ENCODE data around the gene TRPC3. TPM values are rescaled to one million over a fixed set of nuclear protein-coding genes. Genes with fewer than 3 reads are reported as not detected.

The TRPC3 gene
- polyA plus RNA-seq, 1 donor from 2014 or later = 6.9 TPM

DNA sequence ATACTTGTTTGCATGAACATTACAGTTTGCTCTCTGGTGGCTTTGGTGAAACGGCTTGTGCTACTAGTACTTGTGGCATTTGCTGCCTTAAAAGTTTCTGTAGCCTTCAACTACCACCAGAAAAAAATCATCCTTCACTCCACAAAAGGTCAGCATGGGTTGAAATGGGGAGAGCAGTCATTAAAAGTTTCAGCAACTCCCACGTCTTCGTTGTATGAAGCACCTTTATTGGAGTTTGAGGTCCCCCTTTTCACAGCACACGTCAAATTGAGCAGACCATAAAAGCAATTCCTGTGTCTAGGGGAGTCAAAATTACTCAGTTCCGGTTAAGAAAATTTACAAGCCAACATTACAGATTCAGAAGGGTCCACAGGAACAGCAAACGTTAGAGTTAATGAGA, 105.2 kb downstream of the TRPC3 start:
- Histone ChIP-seq H3K36me3 (ENCODE audit: insufficient read depth, low read length) (no peaks in the 10 kb centered on the region), H3K9me2 (ENCODE audit: insufficient read depth, low read length) (no peaks in the 10 kb centered on the region), H3K79me2 (replicated peaks; ENCODE audit: insufficient read depth, low read length) (no peaks in the 10 kb centered on the region), H3K27me3 (ENCODE audit: insufficient read depth, low read depth, low read length) (no peaks in the 10 kb centered on the region), H3K27ac (ENCODE audit: low read length) (no peak overlapping the region), H3F3A (ENCODE audit: insufficient read depth, low read length, poor library complexity, severe bottlenecking) (no peaks in the 10 kb centered on the region), H2AFZ (ENCODE audit: low read depth, low read length) (no peak overlapping the region), H3K4me3 (ENCODE audit: low read length) (no peak overlapping the region), H3K4me2 (ENCODE audit: low read length) (no peak overlapping the region), H3K9me3 (ENCODE audit: low read length) (no peaks in the 10 kb centered on the region), H3K9ac (ENCODE audit: low read length) (no peak overlapping the region), H4K20me1 (ENCODE audit: insufficient read depth) (no peaks in the 10 kb centered on the region)
- TF ChIP-seq MXI1 (conservative IDR thresholded peaks at IDR 0.05; ENCODE audit: poor library complexity, severe bottlenecking) = no peak
- no peak for TF ChIP-seq EP300 (conservative IDR thresholded peaks at IDR 0.05; ENCODE audit: poor library complexity, severe bottlenecking)
- TF ChIP-seq POLR2AphosphoS5 (IDR thresholded peaks at IDR 0.05) = no peak
- TF ChIP-seq TAF1 (IDR thresholded peaks at IDR 0.05; ENCODE audit: low read depth) = no peak
- TF ChIP-seq, protein P1, sequence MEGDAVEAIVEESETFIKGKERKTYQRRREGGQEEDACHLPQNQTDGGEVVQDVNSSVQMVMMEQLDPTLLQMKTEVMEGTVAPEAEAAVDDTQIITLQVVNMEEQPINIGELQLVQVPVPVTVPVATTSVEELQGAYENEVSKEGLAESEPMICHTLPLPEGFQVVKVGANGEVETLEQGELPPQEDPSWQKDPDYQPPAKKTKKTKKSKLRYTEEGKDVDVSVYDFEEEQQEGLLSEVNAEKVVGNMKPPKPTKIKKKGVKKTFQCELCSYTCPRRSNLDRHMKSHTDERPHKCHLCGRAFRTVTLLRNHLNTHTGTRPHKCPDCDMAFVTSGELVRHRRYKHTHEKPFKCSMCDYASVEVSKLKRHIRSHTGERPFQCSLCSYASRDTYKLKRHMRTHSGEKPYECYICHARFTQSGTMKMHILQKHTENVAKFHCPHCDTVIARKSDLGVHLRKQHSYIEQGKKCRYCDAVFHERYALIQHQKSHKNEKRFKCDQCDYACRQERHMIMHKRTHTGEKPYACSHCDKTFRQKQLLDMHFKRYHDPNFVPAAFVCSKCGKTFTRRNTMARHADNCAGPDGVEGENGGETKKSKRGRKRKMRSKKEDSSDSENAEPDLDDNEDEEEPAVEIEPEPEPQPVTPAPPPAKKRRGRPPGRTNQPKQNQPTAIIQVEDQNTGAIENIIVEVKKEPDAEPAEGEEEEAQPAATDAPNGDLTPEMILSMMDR (IDR thresholded peaks at IDR 0.05; ENCODE audit: poor library complexity, severe bottlenecking) = no peak
- TF ChIP-seq SMC3 (conservative IDR thresholded peaks at IDR 0.05; ENCODE audit: poor library complexity) = no peak
- no peak for TF ChIP-seq RAD21 (conservative IDR thresholded peaks at IDR 0.05)
- TF ChIP-seq, protein P2, sequence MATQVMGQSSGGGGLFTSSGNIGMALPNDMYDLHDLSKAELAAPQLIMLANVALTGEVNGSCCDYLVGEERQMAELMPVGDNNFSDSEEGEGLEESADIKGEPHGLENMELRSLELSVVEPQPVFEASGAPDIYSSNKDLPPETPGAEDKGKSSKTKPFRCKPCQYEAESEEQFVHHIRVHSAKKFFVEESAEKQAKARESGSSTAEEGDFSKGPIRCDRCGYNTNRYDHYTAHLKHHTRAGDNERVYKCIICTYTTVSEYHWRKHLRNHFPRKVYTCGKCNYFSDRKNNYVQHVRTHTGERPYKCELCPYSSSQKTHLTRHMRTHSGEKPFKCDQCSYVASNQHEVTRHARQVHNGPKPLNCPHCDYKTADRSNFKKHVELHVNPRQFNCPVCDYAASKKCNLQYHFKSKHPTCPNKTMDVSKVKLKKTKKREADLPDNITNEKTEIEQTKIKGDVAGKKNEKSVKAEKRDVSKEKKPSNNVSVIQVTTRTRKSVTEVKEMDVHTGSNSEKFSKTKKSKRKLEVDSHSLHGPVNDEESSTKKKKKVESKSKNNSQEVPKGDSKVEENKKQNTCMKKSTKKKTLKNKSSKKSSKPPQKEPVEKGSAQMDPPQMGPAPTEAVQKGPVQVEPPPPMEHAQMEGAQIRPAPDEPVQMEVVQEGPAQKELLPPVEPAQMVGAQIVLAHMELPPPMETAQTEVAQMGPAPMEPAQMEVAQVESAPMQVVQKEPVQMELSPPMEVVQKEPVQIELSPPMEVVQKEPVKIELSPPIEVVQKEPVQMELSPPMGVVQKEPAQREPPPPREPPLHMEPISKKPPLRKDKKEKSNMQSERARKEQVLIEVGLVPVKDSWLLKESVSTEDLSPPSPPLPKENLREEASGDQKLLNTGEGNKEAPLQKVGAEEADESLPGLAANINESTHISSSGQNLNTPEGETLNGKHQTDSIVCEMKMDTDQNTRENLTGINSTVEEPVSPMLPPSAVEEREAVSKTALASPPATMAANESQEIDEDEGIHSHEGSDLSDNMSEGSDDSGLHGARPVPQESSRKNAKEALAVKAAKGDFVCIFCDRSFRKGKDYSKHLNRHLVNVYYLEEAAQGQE (IDR thresholded peaks at IDR 0.05; ENCODE audit: borderline replicate concordance) = no peak

DNA sequence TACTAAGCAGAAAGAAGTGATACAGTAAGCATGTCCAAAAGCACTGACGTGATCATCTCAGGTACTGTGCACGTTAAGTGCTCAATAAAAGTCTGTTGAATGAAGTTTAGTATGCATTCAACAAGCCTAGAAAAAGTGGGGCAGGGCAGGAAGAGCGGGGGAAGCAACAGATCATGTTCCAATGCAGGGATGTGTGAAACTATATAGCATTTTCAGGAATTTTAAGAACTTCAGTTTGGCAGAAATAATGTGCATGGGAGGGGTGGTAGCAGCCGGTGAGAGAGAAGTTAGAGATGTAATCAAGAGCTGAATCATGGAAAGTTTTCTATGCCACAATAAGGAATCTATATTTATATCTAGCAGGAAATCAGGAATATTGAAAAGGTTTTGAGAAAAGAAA, 109.0 kb downstream of the TRPC3 start:
- H3K9ac ChIP-seq (ENCODE audit: low read length) = no peak overlapping the region
- H3K4me3 ChIP-seq (ENCODE audit: low read length) = no peak overlapping the region
- H3K9me2 ChIP-seq (ENCODE audit: insufficient read depth, low read length) = no peaks in the 10 kb centered on the region
- H3K79me2 ChIP-seq (replicated peaks; ENCODE audit: insufficient read depth, low read length) = no peaks in the 10 kb centered on the region
- no peak for TF ChIP-seq POLR2AphosphoS5 (IDR thresholded peaks at IDR 0.05)
- no peak for TF ChIP-seq RAD21 (conservative IDR thresholded peaks at IDR 0.05)
- TF ChIP-seq SMC3 (conservative IDR thresholded peaks at IDR 0.05; ENCODE audit: poor library complexity) = no peak
- TF ChIP-seq, protein P2 (IDR thresholded peaks at IDR 0.05; ENCODE audit: borderline replicate concordance) = no peak
- no peak overlapping the region for H2AFZ ChIP-seq (ENCODE audit: low read depth, low read length)
- H3K27ac ChIP-seq (ENCODE audit: low read length) = no peak overlapping the region
- H3K4me2 ChIP-seq (ENCODE audit: low read length) = no peak overlapping the region
- H3K9me3 ChIP-seq (ENCODE audit: low read length) = no peaks in the 10 kb centered on the region
- no peaks in the 10 kb centered on the region for H4K20me1 ChIP-seq (ENCODE audit: insufficient read depth)
- H3K36me3 ChIP-seq (ENCODE audit: insufficient read depth, low read length) = no peaks in the 10 kb centered on the region
- H3K27me3 ChIP-seq (ENCODE audit: insufficient read depth, low read depth, low read length) = no peaks in the 10 kb centered on the region
- no peaks in the 10 kb centered on the region for H3F3A ChIP-seq (ENCODE audit: insufficient read depth, low read length, poor library complexity, severe bottlenecking)

Measured in neural cell (in vitro differentiated cells).